Loucy (cell line): ENCODE results near the gene C4B.

ENCODE experiments used
- EZH2phosphoT487 ChIP-seq: fragments of 200-600 bp; IDR thresholded peaks from 2 replicates; pipeline ENCODE4 v1.6.1; 2018; ENCODE audit warnings: antibody characterized with exemption, mild to moderate bottlenecking, moderate library complexity, borderline replicate concordance
- TF ChIP-seq, protein P1 (sequence below): fragments of 200-600 bp; sonication (generic); conservative IDR thresholded peaks from 2 replicates; pipeline ENCODE4 v1.5.1; 2014; ENCODE audit warnings: mild to moderate bottlenecking, antibody characterized with exemption, low read length

- TF ChIP-seq EZH2phosphoT487: no peak
- TF ChIP-seq, protein P1, sequence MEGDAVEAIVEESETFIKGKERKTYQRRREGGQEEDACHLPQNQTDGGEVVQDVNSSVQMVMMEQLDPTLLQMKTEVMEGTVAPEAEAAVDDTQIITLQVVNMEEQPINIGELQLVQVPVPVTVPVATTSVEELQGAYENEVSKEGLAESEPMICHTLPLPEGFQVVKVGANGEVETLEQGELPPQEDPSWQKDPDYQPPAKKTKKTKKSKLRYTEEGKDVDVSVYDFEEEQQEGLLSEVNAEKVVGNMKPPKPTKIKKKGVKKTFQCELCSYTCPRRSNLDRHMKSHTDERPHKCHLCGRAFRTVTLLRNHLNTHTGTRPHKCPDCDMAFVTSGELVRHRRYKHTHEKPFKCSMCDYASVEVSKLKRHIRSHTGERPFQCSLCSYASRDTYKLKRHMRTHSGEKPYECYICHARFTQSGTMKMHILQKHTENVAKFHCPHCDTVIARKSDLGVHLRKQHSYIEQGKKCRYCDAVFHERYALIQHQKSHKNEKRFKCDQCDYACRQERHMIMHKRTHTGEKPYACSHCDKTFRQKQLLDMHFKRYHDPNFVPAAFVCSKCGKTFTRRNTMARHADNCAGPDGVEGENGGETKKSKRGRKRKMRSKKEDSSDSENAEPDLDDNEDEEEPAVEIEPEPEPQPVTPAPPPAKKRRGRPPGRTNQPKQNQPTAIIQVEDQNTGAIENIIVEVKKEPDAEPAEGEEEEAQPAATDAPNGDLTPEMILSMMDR: no peak
Observed at GRCh38 chr6:32081168-32081990, 66.8 kb downstream of the C4B start.
